GM12878 (cell line): ENCODE data around the gene DPF3.

Experiments used
- CREB1 ChIP-seq: IDR thresholded peaks from 2 replicates; pipeline ENCODE4 v1.6.1; 2012; ENCODE audit warnings: low read depth, mild to moderate bottlenecking, inconsistent platforms
- CTCF ChIP-seq, 3 experiments: IDR thresholded peaks in 2 of 3; conservative IDR thresholded peaks in 1 of 3; 2 replicates each; pipeline ENCODE4 v1.5.1; 2011; ENCODE audit warnings: low read depth in 3 of 3, low read length in 3 of 3, mild to moderate bottlenecking in 3 of 3, control low read depth in 2 of 3, moderate library complexity in 2 of 3, inconsistent platforms in 1 of 3, mixed read lengths in 1 of 3; ENCODE audit not compliant: control insufficient read depth in 2 of 3, insufficient read depth in 1 of 3; ENCODE audit errors: extremely low read depth in 1 of 3
- EP300 ChIP-seq, 2 experiments: fragments of 150-350 bp in 1 of 2; IDR thresholded peaks; 2 replicates each; pipeline ENCODE4 v1.6.1; 2011 to 2012; ENCODE audit warnings: low read depth in 2 of 2, low read length in 2 of 2, borderline replicate concordance in 1 of 2, improper control_type of control experiment in 1 of 2, inconsistent platforms in 1 of 2; ENCODE audit not compliant: control insufficient read depth in 1 of 2
- ETV6 ChIP-seq, 2 experiments: fragments of 450-650 bp in 1 of 2; IDR thresholded peaks in 1 of 2; conservative IDR thresholded peaks in 1 of 2; 2 replicates each; pipeline ENCODE4 v1.6.1; 2014; ENCODE audit warnings: antibody characterized with exemption in 1 of 2, borderline replicate concordance in 1 of 2, low read depth in 1 of 2, mild to moderate bottlenecking in 1 of 2, moderate library complexity in 1 of 2
- MAX ChIP-seq: IDR thresholded peaks from 2 replicates; pipeline ENCODE4 v1.6.1; 2012; ENCODE audit warnings: low read depth, low read length, improper control_type of control experiment
- NFYB ChIP-seq: IDR thresholded peaks from 2 replicates; pipeline ENCODE4 v1.6.1; 2011; ENCODE audit warnings: low read depth, mild to moderate bottlenecking, low read length, improper control_type of control experiment, moderate library complexity; ENCODE audit not compliant: insufficient read depth
- NR2F1 ChIP-seq: fragments of 450-650 bp; conservative IDR thresholded peaks from 2 replicates; pipeline ENCODE4 v1.6.1; 2017; ENCODE audit warnings: mild to moderate bottlenecking
- REST ChIP-seq: IDR thresholded peaks from 2 replicates; pipeline ENCODE4 v1.6.1; 2012; ENCODE audit warnings: mild to moderate bottlenecking, low read depth, low read length
- TAF1 ChIP-seq: IDR thresholded peaks from 2 replicates; pipeline ENCODE4 v1.6.1; 2011; ENCODE audit warnings: mild to moderate bottlenecking, low read depth, low read length, borderline replicate concordance

- no peak for TF ChIP-seq MAX
- no peak for TF ChIP-seq CTCF (IDR thresholded peaks at IDR 0.05 in 2 of 3, conservative IDR thresholded peaks at IDR 0.05 in 1 of 3; ENCODE audit: control insufficient read depth in 2 of 3, extremely low read depth in 1 of 3, insufficient read depth in 1 of 3, low read depth in 3 of 3, low read length in 3 of 3)
- TF ChIP-seq ETV6 (conservative IDR thresholded peaks at IDR 0.05 in 1 of 2, IDR thresholded peaks at IDR 0.05 in 1 of 2; ENCODE audit: borderline replicate concordance in 1 of 2, low read depth in 1 of 2), result no peak
- no peak for TF ChIP-seq TAF1
- TF ChIP-seq CREB1, result no peak
- no peak for TF ChIP-seq REST
- TF ChIP-seq NFYB, result no peak
- TF ChIP-seq EP300 (IDR thresholded peaks at IDR 0.05; ENCODE audit: borderline replicate concordance in 1 of 2, control insufficient read depth in 1 of 2, low read depth in 2 of 2, low read length in 2 of 2), result no peak
- TF ChIP-seq NR2F1, result no peak
These were observed 298.6 kb downstream of the DPF3 start for GRCh38 chr14:72595152-72595862.
